Endothelial cell of umbilical vein (primary cell): Measurements from ENCODE around the gene GIMAP2. TPM values are rescaled to one million over a fixed set of nuclear protein-coding genes. Genes with fewer than 3 reads are reported as not detected.

ENCODE experiments used
- BruUV-seq: library from RNA; stranded (reverse); fragments of 400-500 nt; replicated peaks from 2 replicates; lab custom pipeline; 2021; lab: Mats Ljungman, UMichigan
- CTCF ChIA-PET: fragments of 300-600, 350-600 bp; sonication (Branson Sonifier 250); formaldehyde crosslinking; loops from one replicate; lab custom pipeline; 2021; ENCODE audit warnings: antibody characterized with exemption, inconsistent platforms; lab: Charles Lee
- POLR2A ChIA-PET: fragments of 300-600, 350-600 bp; sonication (Branson Sonifier 250); formaldehyde crosslinking; loops from one replicate; lab custom pipeline; 2021; ENCODE audit warnings: antibody characterized with exemption, inconsistent platforms; lab: Charles Lee
- DNase-seq: peaks from one replicate; pipeline ENCODE4 v3.0.0-alpha.2; 2011; ENCODE audit warnings: low read depth, low spot score
- FAIRE-seq: peaks from 2 replicates; lab custom pipeline; 2011; peaks lifted over from hg19 to GRCh38; lab: Jason Lieb, UNC
- H2AFZ ChIP-seq: 2 replicates; pipeline ENCODE4 v1.6.0; 2012; ENCODE audit warnings: low read depth, low read length, control low read depth, inconsistent platforms
- H3K27ac ChIP-seq: 2 replicates; pipeline ENCODE4 v1.5.1; 2011; ENCODE audit warnings: low read depth, mild to moderate bottlenecking, control low read depth, low read length, moderate library complexity; ENCODE audit not compliant: insufficient read depth
- H3K27me3 ChIP-seq, 2 experiments: 2 replicates each; pipeline versions ENCODE4 v1.6.0 to v1.6.1; 2011; ENCODE audit warnings: low read length in 2 of 2, mixed read lengths in 1 of 2; ENCODE audit not compliant: control insufficient read depth in 2 of 2, insufficient read depth in 2 of 2
- H3K36me3 ChIP-seq, 2 experiments: 2 replicates in 1 of 2; 3 replicates in 1 of 2; pipeline ENCODE4 v1.5.1; 2011; ENCODE audit warnings: low read length in 2 of 2, mild to moderate bottlenecking in 1 of 2, moderate library complexity in 1 of 2; ENCODE audit not compliant: control insufficient read depth in 2 of 2, insufficient read depth in 2 of 2; ENCODE audit errors: extremely low read depth in 1 of 2
- H3K4me1 ChIP-seq: 3 replicates; pipeline ENCODE4 v1.5.1; 2011; ENCODE audit warnings: mild to moderate bottlenecking, low read length; ENCODE audit not compliant: control insufficient read depth, insufficient read depth; ENCODE audit errors: extremely low read depth
- H3K4me2 ChIP-seq: 2 replicates; pipeline ENCODE4 v1.6.1; 2011; ENCODE audit warnings: low read length, control low read depth, mixed read lengths; ENCODE audit not compliant: insufficient read depth
- H3K4me3 ChIP-seq, 3 experiments: fragments of 200-600 bp in 1 of 3; sonication (generic), shearing (Covaris generic) in 1 of 3; replicated peaks in 1 of 3; 2 replicates each; pipeline ENCODE4 v1.5.1; 2011 to 2016; ENCODE audit warnings: control low read depth in 3 of 3, low read length in 3 of 3, mild to moderate bottlenecking in 2 of 3, inconsistent platforms in 1 of 3, low read depth in 1 of 3, moderate library complexity in 1 of 3; ENCODE audit not compliant: insufficient read depth in 1 of 3
- H3K79me2 ChIP-seq: 2 replicates; pipeline ENCODE4 v1.6.0; 2012; ENCODE audit warnings: low read length, inconsistent platforms; ENCODE audit not compliant: control insufficient read depth, insufficient read depth
- H3K9ac ChIP-seq: replicated peaks from 2 replicates; pipeline ENCODE3; 2011; ENCODE audit warnings: low read length, control low read depth; ENCODE audit not compliant: insufficient read depth; ENCODE audit errors: extremely low read depth
- H3K9me1 ChIP-seq: replicated peaks from 3 replicates; pipeline ENCODE4 v1.6.0; 2011; ENCODE audit warnings: mild to moderate bottlenecking, low read length; ENCODE audit not compliant: control insufficient read depth, insufficient read depth; ENCODE audit errors: extremely low read depth
- H3K9me3 ChIP-seq: replicated peaks from 2 replicates; pipeline ENCODE4 v1.5.1; 2012; ENCODE audit warnings: low read length, inconsistent platforms; ENCODE audit not compliant: control insufficient read depth, insufficient read depth
- H4K20me1 ChIP-seq: replicated peaks from 2 replicates; pipeline ENCODE3; 2011; ENCODE audit warnings: mild to moderate bottlenecking, low read length; ENCODE audit not compliant: control insufficient read depth, insufficient read depth; ENCODE audit errors: extremely low read depth
- EZH2 ChIP-seq: IDR thresholded peaks from 2 replicates; pipeline ENCODE4 v1.6.1; 2012; ENCODE audit warnings: borderline replicate concordance, low read depth, mild to moderate bottlenecking, moderate library complexity, low read length, inconsistent platforms; ENCODE audit not compliant: severe bottlenecking
- FOS ChIP-seq: IDR thresholded peaks from 2 replicates; pipeline ENCODE4 v1.6.1; 2011; ENCODE audit warnings: mild to moderate bottlenecking, low read length, moderate library complexity, borderline replicate concordance; ENCODE audit not compliant: insufficient read depth
- GATA2 ChIP-seq: IDR thresholded peaks from 2 replicates; pipeline ENCODE4 v1.7.0; 2011; ENCODE audit warnings: low read depth, mild to moderate bottlenecking, moderate library complexity, mixed read lengths, low read length; ENCODE audit not compliant: insufficient read length, insufficient read depth
- JUN ChIP-seq: IDR thresholded peaks from 2 replicates; pipeline ENCODE4 v1.6.1; 2011; ENCODE audit warnings: borderline replicate concordance, low read depth; ENCODE audit not compliant: insufficient read length, insufficient read depth
- MYC ChIP-seq: IDR thresholded peaks from one replicate; pipeline ENCODE4 v1.6.1; 2011; ENCODE audit warnings: mild to moderate bottlenecking, low read depth, low read length
- POLR2A ChIP-seq: IDR thresholded peaks from 2 replicates; pipeline ENCODE4 v1.6.1; 2012; ENCODE audit warnings: low read depth, mild to moderate bottlenecking, control low read depth, low read length
- POLR2AphosphoS5 ChIP-seq: IDR thresholded peaks from 2 replicates; pipeline ENCODE4 v1.6.1; 2012; ENCODE audit warnings: low read depth, mild to moderate bottlenecking, control low read depth, low read length, moderate library complexity; ENCODE audit not compliant: insufficient read depth
- dilution Hi-C: fragments of 300-500 bp; cut with MboI; formaldehyde crosslinking; loops from one replicate; pipeline ENCODE4 v1.15.0; 2019; ENCODE audit warnings: low sequenced_read_pairs; ENCODE audit not compliant: extremely low pct_ligation_motif_present
- intact Hi-C: fragments of 100-400 bp; cut with micrococcal nuclease; formaldehyde crosslinking; loops from one replicate; pipeline ENCODE4 v1.10.0; 2022
- polyA plus RNA-seq, 4 experiments: library from polyadenylated mRNA; depleted of rRNA in 3 of 4; stranded (reverse) in 3 of 4; unstranded in 1 of 4; fragments of >200 nt; gene quantifications; 2 replicates each; pipeline versions ENCODE4 v1.2.1 to v1.2.3, GENCODE V29; 2011 to 2012; ENCODE audit warnings: missing spikeins in 1 of 4
- total RNA-seq: library from RNA; stranded (reverse); gene quantifications from 2 replicates; pipeline ENCODE4 v1.2.3, GENCODE V29; 2021
- TF ChIP-seq, protein P1 (sequence below): IDR thresholded peaks from 2 replicates; pipeline ENCODE4 v1.6.1; 2011; ENCODE audit not compliant: insufficient read depth, insufficient read length
- TF ChIP-seq, protein P2 (sequence below), 2 donors: IDR thresholded peaks; 1 replicate in 1 of 2; 2 replicates in 1 of 2; pipeline ENCODE4 v1.5.1; 2011; ENCODE audit warnings: low read length in 2 of 2, mild to moderate bottlenecking in 2 of 2, moderate library complexity in 2 of 2, control low read depth in 1 of 2, inconsistent platforms in 1 of 2, low read depth in 1 of 2; ENCODE audit not compliant: insufficient read depth in 1 of 2; ENCODE audit errors: extremely low read depth in 1 of 2

The GIMAP2 gene
- total and polyA plus RNA-seq, 2 donors (not counting 3 experiments of a cell fraction or from before 2014, with no cell fraction given): 21.3 to 27.9 TPM

DNA sequence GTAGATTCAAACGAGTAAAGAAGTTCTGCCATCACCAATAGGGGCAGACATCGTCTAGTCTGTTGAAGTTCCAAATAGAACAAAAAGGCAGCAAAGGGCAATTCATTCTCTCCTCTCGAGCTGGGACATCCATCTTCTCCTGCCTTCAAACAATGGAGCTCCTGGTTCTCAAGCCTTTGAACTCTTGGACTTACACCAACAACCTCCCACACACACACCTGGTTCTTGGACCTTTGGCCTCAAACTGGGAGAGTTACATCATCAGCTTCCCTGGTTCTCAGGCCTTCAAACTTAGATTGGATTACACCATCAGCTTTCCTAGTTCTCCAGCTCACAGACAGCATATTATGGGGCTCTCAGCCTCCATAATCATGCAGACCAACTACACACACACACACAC is 41.9 kb downstream of the GIMAP2 start:
- Histone ChIP-seq H3K36me3 (peaks cover 0 to 6% of the 10 kb centered on the region in 2 experiments), H3K27me3 (no peaks in the 10 kb centered on the region), H3K9ac (no peak overlapping the region), H3K27ac (no peak overlapping the region), H3K9me3 (no peaks in the 10 kb centered on the region), H3K4me1 (peaks cover under 1% of the 10 kb centered on the region), H3K4me2 (no peak overlapping the region), H3K4me3 (no peak overlapping the region), H3K79me2 (no peaks in the 10 kb centered on the region), H3K9me1 (no peaks in the 10 kb centered on the region), H4K20me1 (no peaks in the 10 kb centered on the region), H2AFZ (no peak overlapping the region)
- no TSS peak for BruUV-seq
- POLR2A ChIA-PET: no interaction called here
- dilution Hi-C loops (no loop called here), intact Hi-C loops (no loop called here)
- no peak for DNase-seq
- no peak for FAIRE-seq
- CTCF ChIA-PET: interaction anchor here (0.6 to 2.1 kb wide), 3 partner anchors 10 to 174 kb away, joined by 3 to 8 read pairs (median 3); no protein-coding TSS in a partner anchor
- no peak for TF ChIP-seq FOS
- TF ChIP-seq EZH2: no peak
- TF ChIP-seq, protein P1, sequence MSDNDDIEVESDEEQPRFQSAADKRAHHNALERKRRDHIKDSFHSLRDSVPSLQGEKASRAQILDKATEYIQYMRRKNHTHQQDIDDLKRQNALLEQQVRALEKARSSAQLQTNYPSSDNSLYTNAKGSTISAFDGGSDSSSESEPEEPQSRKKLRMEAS: no peak
- TF ChIP-seq POLR2A: no peak
- TF ChIP-seq POLR2AphosphoS5: no peak
- TF ChIP-seq JUN: no peak
- TF ChIP-seq GATA2: no peak
- no peak for TF ChIP-seq MYC
- TF ChIP-seq, protein P2, sequence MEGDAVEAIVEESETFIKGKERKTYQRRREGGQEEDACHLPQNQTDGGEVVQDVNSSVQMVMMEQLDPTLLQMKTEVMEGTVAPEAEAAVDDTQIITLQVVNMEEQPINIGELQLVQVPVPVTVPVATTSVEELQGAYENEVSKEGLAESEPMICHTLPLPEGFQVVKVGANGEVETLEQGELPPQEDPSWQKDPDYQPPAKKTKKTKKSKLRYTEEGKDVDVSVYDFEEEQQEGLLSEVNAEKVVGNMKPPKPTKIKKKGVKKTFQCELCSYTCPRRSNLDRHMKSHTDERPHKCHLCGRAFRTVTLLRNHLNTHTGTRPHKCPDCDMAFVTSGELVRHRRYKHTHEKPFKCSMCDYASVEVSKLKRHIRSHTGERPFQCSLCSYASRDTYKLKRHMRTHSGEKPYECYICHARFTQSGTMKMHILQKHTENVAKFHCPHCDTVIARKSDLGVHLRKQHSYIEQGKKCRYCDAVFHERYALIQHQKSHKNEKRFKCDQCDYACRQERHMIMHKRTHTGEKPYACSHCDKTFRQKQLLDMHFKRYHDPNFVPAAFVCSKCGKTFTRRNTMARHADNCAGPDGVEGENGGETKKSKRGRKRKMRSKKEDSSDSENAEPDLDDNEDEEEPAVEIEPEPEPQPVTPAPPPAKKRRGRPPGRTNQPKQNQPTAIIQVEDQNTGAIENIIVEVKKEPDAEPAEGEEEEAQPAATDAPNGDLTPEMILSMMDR (IDR thresholded peaks at IDR 0.05; ENCODE audit: extremely low read depth in 1 of 2, insufficient read depth in 1 of 2, low read depth in 1 of 2, low read length in 2 of 2): no peak
